HG02973 (cell line): ENCODE results near the gene RNF180.
A peak's percentile ranks its signal among the peaks of the same experiment; 100 is the strongest.
"Not testable (repeated sequence)": the region's sequence is repeated elsewhere in the genome, so short reads cannot be mapped to it uniquely, and the experiment has no call there.

ENCODE experiments used
- ATAC-seq: cut with Tn5 transposase; IDR thresholded peaks from one replicate; pipeline ENCODE4 v1.9.1; 2021; ENCODE audit warnings: moderate library complexity; ENCODE audit not compliant: unreplicated experiment

The RNF180 gene

DNA sequence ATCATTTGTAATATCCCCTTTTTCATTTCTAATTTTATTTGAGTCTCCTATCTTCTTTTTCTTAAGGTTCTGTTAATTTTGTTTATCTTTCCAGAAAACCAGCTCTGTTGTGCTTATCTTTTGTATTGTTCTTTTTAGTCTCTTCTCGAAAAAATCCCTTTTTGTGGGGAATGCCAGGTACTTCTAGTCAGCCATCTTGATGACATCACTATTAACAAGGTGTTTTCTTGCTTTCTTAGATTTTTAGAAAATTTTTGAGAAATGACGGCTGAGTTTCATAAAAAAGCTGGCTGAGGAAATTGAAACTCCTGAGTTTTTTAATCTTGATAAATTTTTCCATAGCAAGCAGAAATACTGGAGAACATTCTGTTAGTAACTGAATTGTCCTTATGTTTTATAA, 10.7 kb downstream of the RNF180 start:
- no peak for ATAC-seq

- ATAC-seq = no peak
These were observed 15.2 kb downstream of the RNF180 start for GRCh38 chr5:64180661-64181343.

GRCh38 chr5:64181440-64181839, 15.8 kb downstream of the RNF180 start:
- ATAC-seq = no peak

DNA sequence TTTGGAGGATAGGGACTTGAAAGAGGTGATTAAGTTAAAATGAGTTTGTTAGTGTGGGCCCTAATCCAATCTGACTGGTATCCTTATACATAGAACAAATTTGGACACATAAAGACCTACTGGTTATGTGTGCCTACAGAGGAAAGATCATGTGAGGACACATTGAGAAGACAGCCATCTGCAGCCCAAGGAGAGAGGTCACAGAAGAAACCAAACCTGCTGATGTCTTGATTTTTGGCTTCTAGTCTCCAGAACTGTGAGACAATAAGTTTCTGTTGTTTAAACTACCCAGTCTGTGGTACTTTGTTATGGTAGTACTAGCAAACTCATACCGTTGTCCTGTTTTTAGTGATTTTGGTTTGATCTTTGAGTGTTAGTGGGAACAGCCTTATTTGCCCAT, 18.3 kb downstream of the RNF180 start:
- no peak for ATAC-seq

DNA sequence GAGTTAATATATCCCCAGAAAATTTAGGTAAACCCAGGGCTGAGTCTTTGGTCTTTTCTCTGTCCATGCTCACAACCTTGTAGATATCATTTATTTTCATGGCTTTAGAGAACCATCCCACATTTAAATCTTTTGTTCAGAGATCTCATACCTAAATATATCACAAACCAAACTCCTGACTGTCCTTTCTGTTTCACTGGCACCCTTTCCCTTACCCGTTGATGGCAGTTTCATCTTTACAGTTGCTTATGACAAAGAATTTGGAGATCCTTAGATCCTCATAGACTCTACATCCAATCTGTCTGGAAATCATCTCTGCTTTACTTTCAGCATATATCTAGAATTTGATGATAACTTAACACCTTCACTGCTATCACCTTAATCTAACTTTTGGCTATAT, 19.2 kb downstream of the RNF180 start:
- ATAC-seq = no peak

- ATAC-seq = no peak
These were observed 23.1 kb downstream of the RNF180 start for GRCh38 chr5:64188776-64189175.

GRCh38 chr5:64190562-64191306, 25.1 kb downstream of the RNF180 start:
- ATAC-seq = no peak

DNA sequence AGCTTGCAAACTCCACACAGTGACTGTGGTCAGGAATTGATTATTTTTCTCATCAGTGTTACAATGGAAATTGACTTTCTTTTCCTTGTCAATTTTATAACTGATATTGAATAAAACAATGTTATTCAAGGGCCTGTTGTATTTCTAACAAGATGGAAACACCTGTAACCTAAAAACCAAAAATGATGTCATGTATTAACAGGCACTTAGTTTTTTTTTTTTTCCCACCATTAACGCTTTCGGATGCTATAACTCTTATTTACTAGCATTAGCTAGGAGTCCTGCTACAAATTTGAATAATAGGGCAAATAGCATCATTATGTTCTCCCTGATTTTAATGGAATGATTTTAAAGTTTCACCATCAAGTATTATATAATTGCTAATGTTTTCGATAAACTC, 30.3 kb downstream of the RNF180 start:
- ATAC-seq = no peak

DNA sequence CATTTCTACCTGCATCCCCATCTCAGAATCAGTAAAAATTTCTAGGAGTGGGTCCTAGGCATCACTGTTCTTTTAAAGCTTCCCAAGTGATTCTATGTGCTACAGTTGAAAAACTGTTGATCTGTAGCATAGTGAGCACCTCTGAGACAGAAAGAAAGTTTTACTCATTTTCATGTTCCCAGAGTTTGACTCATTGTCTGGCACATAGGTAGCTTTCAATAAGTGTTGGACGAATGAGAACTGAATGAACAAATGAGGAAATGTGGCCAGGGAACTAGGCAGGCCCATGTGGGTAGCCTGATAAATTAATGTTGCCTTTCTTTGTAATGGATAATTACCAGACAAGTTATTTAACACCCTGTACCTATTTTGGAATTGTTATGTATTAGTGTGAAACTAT, 33.8 kb downstream of the RNF180 start:
- no peak for ATAC-seq

DNA sequence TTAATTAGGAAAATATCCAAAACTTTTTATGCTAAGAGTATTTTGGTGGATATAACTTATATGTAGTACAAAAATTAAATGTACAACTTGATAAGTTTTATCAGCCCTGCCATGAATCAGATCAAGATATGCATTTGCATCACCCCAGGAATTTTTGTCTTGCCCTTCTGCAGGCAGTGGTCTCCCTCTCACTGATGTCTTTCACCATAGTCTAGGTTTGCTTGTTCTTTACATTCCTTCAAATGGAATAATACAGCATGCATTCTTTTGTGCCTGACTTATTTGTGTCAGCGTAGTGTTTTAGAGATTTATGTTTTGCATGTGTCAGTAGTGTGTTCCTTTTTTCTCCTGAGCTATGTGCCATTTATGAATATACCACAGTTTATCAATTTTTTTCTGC, 36.4 kb downstream of the RNF180 start:
- no peak for ATAC-seq

DNA sequence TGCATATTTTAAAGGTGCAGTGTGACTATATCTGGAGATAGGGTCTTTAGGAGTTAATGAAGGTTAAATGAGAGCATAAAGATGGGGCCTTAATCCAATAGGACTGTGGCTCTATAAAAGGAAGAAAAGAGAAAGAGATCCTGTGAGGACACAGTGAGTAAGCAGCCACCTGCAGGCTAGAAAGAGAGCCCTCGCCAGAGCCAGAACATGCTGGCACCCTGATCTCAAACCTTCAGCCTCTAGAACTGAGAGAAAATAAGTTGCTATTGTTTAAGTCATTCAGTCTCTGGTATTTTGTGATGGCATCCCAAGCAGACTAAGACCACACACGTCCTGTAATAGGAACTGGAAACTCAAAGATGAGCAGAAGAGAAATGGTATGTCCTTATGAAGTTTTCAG, 41.0 kb downstream of the RNF180 start:
- ATAC-seq = no peak

DNA sequence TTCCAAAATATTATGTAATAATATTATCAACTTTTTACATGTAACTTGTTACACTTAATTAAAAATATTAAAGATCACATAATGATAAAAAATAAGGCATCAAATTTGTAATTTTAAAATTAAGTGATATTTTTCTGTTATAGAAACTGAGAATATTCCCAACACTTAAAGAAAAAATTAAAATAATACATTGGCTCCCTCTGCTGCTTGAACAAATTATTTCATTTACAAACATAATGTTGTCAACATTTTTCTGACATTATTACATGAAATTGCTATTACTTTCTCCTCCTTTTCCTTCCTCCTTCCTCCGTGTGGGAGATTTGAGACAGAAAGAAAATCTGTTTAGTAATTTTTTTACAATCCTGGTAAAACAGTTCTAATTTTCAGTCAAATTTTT, 42.3 kb downstream of the RNF180 start:
- no peak for ATAC-seq

DNA sequence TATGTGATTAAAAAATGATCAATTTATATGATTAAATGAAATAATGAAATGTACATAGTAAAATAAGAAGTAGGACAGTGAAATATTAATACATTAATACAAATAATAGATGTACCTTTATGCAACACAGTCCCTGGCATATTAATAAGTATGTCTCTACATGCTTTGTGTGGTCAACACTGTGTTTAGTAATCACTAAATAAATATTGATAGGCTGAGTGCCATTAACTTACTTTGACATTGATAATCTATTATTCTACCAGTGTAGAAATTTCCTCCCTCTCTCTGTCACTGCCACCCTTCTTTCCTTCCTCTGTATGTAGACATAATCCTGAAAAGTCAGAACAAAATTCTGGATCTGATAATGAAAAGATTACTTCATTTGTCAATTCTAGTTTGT, 43.7 kb downstream of the RNF180 start:
- ATAC-seq = no peak

DNA sequence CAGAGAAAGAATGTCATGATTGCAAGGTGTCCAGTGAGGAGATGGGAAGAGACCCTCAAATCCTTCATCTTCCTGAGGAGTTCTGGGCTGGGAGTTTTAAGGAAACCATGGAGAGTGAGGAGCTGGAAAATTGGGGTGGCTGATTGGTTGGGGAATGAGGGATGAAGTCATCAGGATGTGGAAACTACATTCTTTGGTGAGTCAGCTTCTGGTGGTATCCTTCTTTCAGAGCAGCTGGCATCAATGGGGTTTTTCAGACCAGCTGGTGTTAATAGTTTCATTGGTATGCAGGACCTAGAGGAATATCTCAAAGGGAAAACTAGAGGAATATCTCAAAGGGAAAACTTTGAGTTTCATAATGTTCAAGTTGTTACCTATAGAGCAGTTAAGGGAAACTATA, 45.2 kb downstream of the RNF180 start:
- no peak for ATAC-seq

GRCh38 chr5:64213011-64213410, 47.4 kb downstream of the RNF180 start:
- ATAC-seq = no peak

DNA sequence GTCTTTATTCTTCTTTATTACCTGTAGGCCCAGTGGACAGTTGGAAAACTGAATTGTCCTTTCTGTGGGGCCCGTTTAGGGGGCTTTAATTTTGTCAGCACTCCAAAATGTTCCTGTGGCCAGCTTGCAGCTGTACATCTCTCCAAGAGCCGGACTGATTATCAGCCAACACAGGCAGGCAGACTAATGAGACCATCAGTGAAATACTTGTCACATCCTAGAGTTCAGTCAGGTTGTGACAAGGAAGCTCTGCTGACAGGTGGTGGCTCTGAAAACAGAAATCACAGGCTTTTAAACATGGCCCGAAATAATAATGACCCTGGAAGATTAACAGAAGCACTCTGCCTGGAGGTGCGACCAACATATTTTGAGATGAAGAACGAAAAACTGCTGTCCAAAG, 47.9 kb downstream of the RNF180 start:
- ATAC-seq = no peak

DNA sequence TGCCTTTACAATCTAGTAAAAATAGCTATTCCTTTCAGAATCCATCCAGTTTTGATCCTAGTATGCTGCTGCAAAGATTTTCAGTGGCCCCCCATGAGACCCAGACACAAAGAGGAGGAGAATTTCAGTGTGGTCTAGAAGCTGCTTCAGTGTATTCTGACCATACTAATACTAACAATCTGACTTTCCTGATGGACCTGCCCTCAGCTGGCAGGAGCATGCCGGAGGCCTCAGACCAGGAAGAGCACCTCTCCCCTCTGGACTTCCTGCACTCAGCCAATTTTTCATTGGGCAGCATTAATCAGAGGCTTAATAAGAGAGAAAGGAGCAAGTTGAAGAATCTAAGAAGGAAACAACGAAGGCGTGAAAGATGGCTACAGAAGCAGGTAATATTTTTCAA, 48.5 kb downstream of the RNF180 start:
- ATAC-seq = no peak

GRCh38 chr5:64221911-64222310, 56.3 kb downstream of the RNF180 start:
- no peak for ATAC-seq

- ATAC-seq = not testable (repeated sequence)
These were observed 59.8 kb downstream of the RNF180 start for GRCh38 chr5:64225286-64225981.

- ATAC-seq = not testable (repeated sequence)
These were observed 61.5 kb downstream of the RNF180 start for GRCh38 chr5:64227131-64227537.

DNA sequence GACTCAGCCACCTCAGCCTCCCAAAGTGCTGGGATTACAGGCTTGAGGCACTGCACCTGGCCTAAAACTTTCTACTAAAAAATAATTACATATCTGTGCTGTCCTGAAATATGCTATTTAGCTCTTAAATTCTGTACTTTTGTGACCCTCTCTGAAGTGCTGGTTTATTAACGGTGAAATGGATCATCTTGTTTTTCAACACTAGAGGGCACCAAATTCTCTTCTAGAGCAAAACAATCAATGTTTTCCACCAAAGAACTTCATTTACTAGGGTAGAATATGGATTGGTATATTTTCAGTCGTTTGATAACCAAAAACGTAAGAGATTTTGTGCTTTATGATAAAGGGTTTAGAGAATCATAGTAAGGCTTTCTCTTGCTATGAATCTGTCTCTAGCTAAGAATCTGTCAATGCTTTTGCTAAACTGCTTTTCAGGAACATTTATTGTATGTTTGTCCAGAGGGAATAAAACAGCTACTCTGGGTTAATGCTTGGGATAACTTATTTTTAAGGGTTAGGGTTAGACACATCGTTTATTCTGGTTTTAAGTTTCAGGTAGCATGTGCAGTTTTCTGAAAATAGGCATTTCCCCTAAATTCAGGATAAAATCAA, 63.6 kb downstream of the RNF180 start:
- peak; percentile 69 for ATAC-seq

GRCh38 chr5:64260756-64261155, 95.1 kb downstream of the RNF180 start:
- no peak for ATAC-seq
